HEK293 (cell line): ENCODE results near the gene IFT80.

Experiments used
- ZNF350 ChIP-seq: fragments of 450-650 bp; formaldehyde crosslinking; IDR thresholded peaks from 2 replicates; pipeline ENCODE4 v1.5.0; 2017; ENCODE audit warnings: missing biosample characterization, mild to moderate bottlenecking, missing genetic modification characterization
- ZNF416 ChIP-seq: fragments of 450-650 bp; formaldehyde crosslinking; IDR thresholded peaks from 2 replicates; pipeline ENCODE4 v1.5.1; 2016; ENCODE audit warnings: missing biosample characterization, missing genetic modification characterization
- TF ChIP-seq, protein P1 (sequence below): fragments of 450-650 bp; formaldehyde crosslinking; IDR thresholded peaks from 2 replicates; pipeline ENCODE4 v1.5.1; 2016; ENCODE audit warnings: missing biosample characterization, missing genetic modification characterization
- TF ChIP-seq, protein P2 (sequence below): fragments of 450-650 bp; formaldehyde crosslinking; IDR thresholded peaks from 2 replicates; pipeline ENCODE4 v1.5.1; 2016; ENCODE audit warnings: missing biosample characterization, missing genetic modification characterization
- TF ChIP-seq, protein P3 (sequence below): fragments of 450-650 bp; IDR thresholded peaks from 2 replicates; pipeline ENCODE4 v1.5.1; 2018; ENCODE audit warnings: missing biosample characterization, missing genetic modification characterization

DNA sequence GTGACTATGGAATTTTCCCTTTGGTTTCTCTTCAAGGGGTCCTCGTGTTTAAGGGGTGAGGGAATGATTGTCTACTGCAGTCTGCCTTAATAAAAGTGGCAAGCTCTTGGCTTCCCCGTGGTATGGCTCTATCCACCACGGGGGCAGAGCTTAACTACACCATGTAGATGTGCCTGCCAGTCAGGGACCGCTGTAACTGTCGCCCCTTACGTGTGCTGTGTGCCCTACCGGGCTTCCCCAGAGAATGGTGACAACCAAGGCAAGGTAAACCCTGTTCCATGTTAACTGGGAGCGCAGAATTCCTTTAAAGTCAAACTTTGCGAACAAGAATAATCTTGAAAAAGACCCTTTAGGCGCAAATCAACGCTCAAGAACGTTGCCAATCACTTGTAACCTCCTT lies 174.8 kb downstream of the IFT80 start:
- TF ChIP-seq, protein P1, sequence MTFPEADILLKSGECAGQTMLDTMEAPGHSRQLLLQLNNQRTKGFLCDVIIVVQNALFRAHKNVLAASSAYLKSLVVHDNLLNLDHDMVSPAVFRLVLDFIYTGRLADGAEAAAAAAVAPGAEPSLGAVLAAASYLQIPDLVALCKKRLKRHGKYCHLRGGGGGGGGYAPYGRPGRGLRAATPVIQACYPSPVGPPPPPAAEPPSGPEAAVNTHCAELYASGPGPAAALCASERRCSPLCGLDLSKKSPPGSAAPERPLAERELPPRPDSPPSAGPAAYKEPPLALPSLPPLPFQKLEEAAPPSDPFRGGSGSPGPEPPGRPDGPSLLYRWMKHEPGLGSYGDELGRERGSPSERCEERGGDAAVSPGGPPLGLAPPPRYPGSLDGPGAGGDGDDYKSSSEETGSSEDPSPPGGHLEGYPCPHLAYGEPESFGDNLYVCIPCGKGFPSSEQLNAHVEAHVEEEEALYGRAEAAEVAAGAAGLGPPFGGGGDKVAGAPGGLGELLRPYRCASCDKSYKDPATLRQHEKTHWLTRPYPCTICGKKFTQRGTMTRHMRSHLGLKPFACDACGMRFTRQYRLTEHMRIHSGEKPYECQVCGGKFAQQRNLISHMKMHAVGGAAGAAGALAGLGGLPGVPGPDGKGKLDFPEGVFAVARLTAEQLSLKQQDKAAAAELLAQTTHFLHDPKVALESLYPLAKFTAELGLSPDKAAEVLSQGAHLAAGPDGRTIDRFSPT (tag by site-specific recombination): no peak
- TF ChIP-seq, protein P2, sequence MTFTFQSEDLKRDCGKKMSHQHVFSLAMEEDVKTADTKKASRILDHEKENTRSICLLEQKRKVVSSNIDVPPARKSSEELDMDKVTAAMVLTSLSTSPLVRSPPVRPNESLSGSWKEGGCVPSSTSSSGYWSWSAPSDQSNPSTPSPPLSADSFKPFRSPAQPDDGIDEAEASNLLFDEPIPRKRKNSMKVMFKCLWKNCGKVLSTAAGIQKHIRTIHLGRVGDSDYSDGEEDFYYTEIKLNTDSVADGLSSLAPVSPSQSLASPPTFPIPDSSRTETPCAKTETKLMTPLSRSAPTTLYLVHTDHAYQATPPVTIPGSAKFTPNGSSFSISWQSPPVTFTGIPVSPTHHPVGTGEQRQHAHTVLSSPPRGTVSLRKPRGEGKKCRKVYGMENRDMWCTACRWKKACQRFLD: no peak
- TF ChIP-seq ZNF350 (tag by site-specific recombination): no peak
- TF ChIP-seq ZNF416 (tag by site-specific recombination): no peak
- TF ChIP-seq, protein P3, sequence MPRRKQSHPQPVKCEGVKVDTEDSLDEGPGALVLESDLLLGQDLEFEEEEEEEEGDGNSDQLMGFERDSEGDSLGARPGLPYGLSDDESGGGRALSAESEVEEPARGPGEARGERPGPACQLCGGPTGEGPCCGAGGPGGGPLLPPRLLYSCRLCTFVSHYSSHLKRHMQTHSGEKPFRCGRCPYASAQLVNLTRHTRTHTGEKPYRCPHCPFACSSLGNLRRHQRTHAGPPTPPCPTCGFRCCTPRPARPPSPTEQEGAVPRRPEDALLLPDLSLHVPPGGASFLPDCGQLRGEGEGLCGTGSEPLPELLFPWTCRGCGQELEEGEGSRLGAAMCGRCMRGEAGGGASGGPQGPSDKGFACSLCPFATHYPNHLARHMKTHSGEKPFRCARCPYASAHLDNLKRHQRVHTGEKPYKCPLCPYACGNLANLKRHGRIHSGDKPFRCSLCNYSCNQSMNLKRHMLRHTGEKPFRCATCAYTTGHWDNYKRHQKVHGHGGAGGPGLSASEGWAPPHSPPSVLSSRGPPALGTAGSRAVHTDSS: no peak
